Measurements from ENCODE around the gene NSMCE1. TPM values are rescaled to one million over a fixed set of nuclear protein-coding genes. Genes with fewer than 3 reads are reported as not detected.
"Not testable (repeated sequence)": the region's sequence is repeated elsewhere in the genome, so short reads cannot be mapped to it uniquely, and the experiment has no call there.

NSMCE1 gene
- total RNA-seq, 1 donor from 2014 or later = 21.2 TPM

- no peak for DNase-seq (ENCODE audit: low spot score)
- H3K36me3 Mint-ChIP-seq (ENCODE audit: low read depth) = peaks cover 8% of the 10 kb centered on the region
- H3K9me3 Mint-ChIP-seq (ENCODE audit: low read depth) = no peaks in the 10 kb centered on the region
- TF ChIP-seq CTCF (IDR thresholded peaks at IDR 0.05) = no peak
- H3K4me3 Mint-ChIP-seq (ENCODE audit: unreplicated experiment) = no peak overlapping the region
- H3K27me3 Mint-ChIP-seq (ENCODE audit: low read depth) = no peaks in the 10 kb centered on the region
- no peak overlapping the region for H3K27ac Mint-ChIP-seq (ENCODE audit: unreplicated experiment)
- no peaks in the 10 kb centered on the region for H3K4me1 Mint-ChIP-seq (ENCODE audit: low read depth)
These were observed 58.4 kb downstream of the NSMCE1 start for GRCh38 chr16:27210174-27210573.

GRCh38 chr16:27209591-27209990 is 59.0 kb downstream of the NSMCE1 start:
- no peak overlapping the region for H3K4me3 Mint-ChIP-seq (ENCODE audit: unreplicated experiment)
- DNase-seq (ENCODE audit: low spot score) = no peak
- TF ChIP-seq CTCF (IDR thresholded peaks at IDR 0.05) = no peak
- no peaks in the 10 kb centered on the region for H3K27me3 Mint-ChIP-seq (ENCODE audit: low read depth)
- peaks cover under 1% of the 10 kb centered on the region for H3K4me1 Mint-ChIP-seq (ENCODE audit: low read depth)
- H3K9me3 Mint-ChIP-seq (ENCODE audit: low read depth) = no peaks in the 10 kb centered on the region
- H3K27ac Mint-ChIP-seq (ENCODE audit: unreplicated experiment) = no peak overlapping the region
- peaks cover 5% of the 10 kb centered on the region for H3K36me3 Mint-ChIP-seq (ENCODE audit: low read depth)

GRCh38 chr16:27208796-27209195 is 59.8 kb downstream of the NSMCE1 start:
- no peak for DNase-seq (ENCODE audit: low spot score)
- H3K27me3 Mint-ChIP-seq (ENCODE audit: low read depth) = no peaks in the 10 kb centered on the region
- no peak overlapping the region for H3K4me3 Mint-ChIP-seq (ENCODE audit: unreplicated experiment)
- H3K36me3 Mint-ChIP-seq (ENCODE audit: low read depth) = peaks cover 3% of the 10 kb centered on the region
- H3K9me3 Mint-ChIP-seq (ENCODE audit: low read depth) = no peaks in the 10 kb centered on the region
- TF ChIP-seq CTCF (IDR thresholded peaks at IDR 0.05) = no peak
- no peak overlapping the region for H3K27ac Mint-ChIP-seq (ENCODE audit: unreplicated experiment)
- H3K4me1 Mint-ChIP-seq (ENCODE audit: low read depth) = peaks cover 8% of the 10 kb centered on the region

- DNase-seq (ENCODE audit: low spot score) = peak; percentile 54
- Mint-ChIP-seq H3K9me3 (ENCODE audit: low read depth) (no peaks in the 10 kb centered on the region), H3K4me3 (ENCODE audit: unreplicated experiment) (no peak overlapping the region), H3K27me3 (ENCODE audit: low read depth) (no peaks in the 10 kb centered on the region), H3K4me1 (ENCODE audit: low read depth) (peaks cover 10% of the 10 kb centered on the region), H3K27ac (ENCODE audit: unreplicated experiment) (no peak overlapping the region), H3K36me3 (ENCODE audit: low read depth) (peaks cover 3% of the 10 kb centered on the region)
- TF ChIP-seq CTCF (IDR thresholded peaks at IDR 0.05) = no peak
These were observed 60.4 kb downstream of the NSMCE1 start for GRCh38 chr16:27208081-27208680.

GRCh38 chr16:27207121-27207520 is 61.5 kb downstream of the NSMCE1 start:
- not testable (repeated sequence) for H3K9me3 Mint-ChIP-seq (ENCODE audit: low read depth); H3K27me3 Mint-ChIP-seq (ENCODE audit: low read depth); H3K27ac Mint-ChIP-seq (ENCODE audit: unreplicated experiment); DNase-seq (ENCODE audit: low spot score); H3K4me3 Mint-ChIP-seq (ENCODE audit: unreplicated experiment); H3K36me3 Mint-ChIP-seq (ENCODE audit: low read depth)
- H3K4me1 Mint-ChIP-seq (ENCODE audit: low read depth) = peaks cover 18% of the 10 kb centered on the region

- H3K27me3 Mint-ChIP-seq (ENCODE audit: low read depth) = no peaks in the 10 kb centered on the region
- H3K27ac Mint-ChIP-seq (ENCODE audit: unreplicated experiment) = no peak overlapping the region
- peaks cover 3% of the 10 kb centered on the region for H3K36me3 Mint-ChIP-seq (ENCODE audit: low read depth)
- H3K4me1 Mint-ChIP-seq (ENCODE audit: low read depth) = peaks cover 18% of the 10 kb centered on the region
- DNase-seq (ENCODE audit: low spot score) = no peak
- no peak overlapping the region for H3K4me3 Mint-ChIP-seq (ENCODE audit: unreplicated experiment)
- no peak for TF ChIP-seq CTCF (IDR thresholded peaks at IDR 0.05)
- H3K9me3 Mint-ChIP-seq (ENCODE audit: low read depth) = peaks cover 4% of the 10 kb centered on the region
These were observed 63.0 kb downstream of the NSMCE1 start for GRCh38 chr16:27205423-27206065.
